ENCODE results near the gene RBX1.

RBX1 gene

GRCh38 chr22:41021061-41021612 lies 70.0 kb downstream of the RBX1 start:
- no peak for FAIRE-seq

GRCh38 chr22:41021613-41022454 lies 70.7 kb downstream of the RBX1 start:
- DNase-seq (ENCODE audit: extremely low spot score, insufficient read length, low read depth) (no peak), FAIRE-seq (no peak)

More at GRCh38 chr22:41021061-41021612, 70.0 kb downstream of the RBX1 start:
- no peak for DNase-seq (ENCODE audit: extremely low spot score, insufficient read length, low read depth)

DNA sequence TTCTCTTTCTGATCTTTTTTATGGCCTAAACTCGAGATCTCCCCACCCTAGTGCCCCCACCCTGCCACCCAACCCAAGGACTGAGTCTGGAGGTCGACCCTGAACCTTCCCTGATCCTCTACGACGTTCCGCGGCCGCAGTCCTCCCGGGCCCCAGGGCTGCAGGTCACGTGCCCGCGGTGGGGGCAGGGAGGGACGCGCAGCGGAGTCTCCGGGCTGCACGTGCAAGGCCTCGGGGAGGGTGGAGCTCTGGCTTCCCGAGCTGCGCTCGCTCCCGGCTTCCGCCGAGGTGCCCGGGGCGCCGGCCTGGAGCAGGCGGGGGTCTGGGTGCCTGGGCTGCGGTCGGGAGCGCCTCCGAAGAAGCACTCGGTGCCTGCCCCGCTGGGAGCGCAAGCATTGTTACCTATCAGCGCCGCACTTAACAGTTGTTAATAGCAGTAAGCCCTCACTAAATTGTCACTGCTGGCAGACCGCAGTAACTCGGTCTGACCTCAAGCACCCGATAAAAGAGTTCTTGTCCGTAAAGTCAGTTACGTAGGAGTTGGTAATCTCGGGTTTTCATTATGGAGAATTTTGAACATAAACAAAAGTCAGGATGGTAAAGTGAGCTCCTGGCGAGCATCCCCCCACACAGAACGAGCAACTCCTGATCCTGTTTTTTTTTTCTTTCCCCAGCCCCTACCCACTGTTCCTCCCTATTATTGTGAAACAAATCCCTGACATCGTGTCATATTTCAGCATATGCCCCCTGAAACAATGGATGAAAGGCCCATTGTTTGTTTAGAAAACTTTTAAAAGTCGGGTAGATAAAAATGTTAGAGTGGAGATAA lies 71.5 kb downstream of the RBX1 start:
- DNase-seq (ENCODE audit: extremely low spot score, insufficient read length, low read depth) (peak; percentile 45), FAIRE-seq (peak; percentile 56)

Data from GM18507 (cell line).